Nephron progenitor cell (in vitro differentiated cells): Measurements from ENCODE around the gene MZF1.
A peak's percentile ranks its signal among the peaks of the same experiment; 100 is the strongest.
"Not testable (repeated sequence)": the region's sequence is repeated elsewhere in the genome, so short reads cannot be mapped to it uniquely, and the experiment has no call there.

ENCODE experiments used
- DNase-seq: peaks from one replicate; pipeline ENCODE4 v3.0.0; 2021
- H3K27ac Mint-ChIP-seq: 2 replicates; pipeline ENCODE4 v1.8.0; 2021; ENCODE audit warnings: mild to moderate bottlenecking, moderate library complexity, mixed read lengths
- H3K27me3 Mint-ChIP-seq: 2 replicates; pipeline ENCODE4 v1.8.0; 2021; ENCODE audit warnings: mild to moderate bottlenecking, low read depth, mixed read lengths; ENCODE audit not compliant: poor library complexity
- H3K36me3 Mint-ChIP-seq: 2 replicates; pipeline ENCODE4 v1.8.0; 2021; ENCODE audit warnings: low read depth, mixed read lengths
- H3K4me1 Mint-ChIP-seq: 2 replicates; pipeline ENCODE4 v1.8.0; 2021; ENCODE audit warnings: mixed read lengths
- H3K4me3 Mint-ChIP-seq: 2 replicates; pipeline ENCODE4 v1.8.0; 2021; ENCODE audit warnings: mild to moderate bottlenecking, moderate library complexity, mixed read lengths
- H3K9me3 Mint-ChIP-seq: 2 replicates; pipeline ENCODE4 v1.8.0; 2021; ENCODE audit warnings: mild to moderate bottlenecking, moderate library complexity, mixed read lengths
- CTCF ChIP-seq: fragments of 200-600 bp; sonication (generic); IDR thresholded peaks from 2 replicates; pipeline ENCODE4 v1.5.0; 2021; ENCODE audit warnings: antibody characterized with exemption

MZF1 gene

DNA sequence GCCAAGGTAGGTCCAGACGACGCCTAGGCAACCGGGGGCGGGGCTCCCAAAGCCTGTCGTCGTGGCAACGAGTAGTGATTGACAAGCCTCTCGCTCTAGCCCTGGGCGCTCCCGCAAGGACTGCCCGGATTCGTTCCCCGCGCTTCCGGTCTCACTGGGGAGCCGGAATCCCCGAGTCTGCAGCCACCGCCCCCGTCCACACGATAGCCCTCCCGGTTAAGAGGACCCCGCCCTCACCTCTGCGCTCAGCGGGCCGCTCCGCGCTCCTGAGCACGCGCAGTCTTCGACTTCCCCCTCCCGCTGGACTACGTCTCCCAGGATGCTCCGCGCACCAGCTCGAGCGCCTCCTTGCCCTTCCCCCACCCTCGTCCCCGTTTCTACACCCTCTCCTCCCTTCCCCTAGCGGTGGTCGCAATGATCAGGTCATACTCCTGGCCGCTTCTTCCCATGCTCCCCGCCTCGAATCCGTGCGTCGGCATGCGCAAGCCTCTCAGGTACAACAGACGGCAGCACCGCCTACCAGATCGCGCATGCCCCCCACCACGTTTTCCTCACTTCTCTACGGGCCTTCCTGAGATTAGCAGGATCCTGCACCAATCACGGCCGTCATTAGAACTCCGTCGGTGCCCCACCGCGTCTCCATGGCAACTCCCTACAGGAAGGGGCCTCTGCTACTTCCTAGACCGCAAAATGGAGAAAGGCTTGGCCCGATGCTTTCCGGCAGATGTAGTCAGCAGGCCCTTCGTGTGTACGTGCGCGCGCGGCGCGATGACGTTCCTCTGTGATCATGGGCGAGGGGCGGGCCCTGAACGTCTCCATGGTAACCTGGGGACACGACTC, at the start of gene MZF1:
MZF1 (minus strand) TSS at position 518 of the 840 bp plus-strand sequence. CDS start 1,946 bp downstream, outside the sequence.
- DNase-seq: peak; percentile 99
- H3K4me1 Mint-ChIP-seq: peaks cover 43% of the 10 kb centered on the region
- peaks cover 14% of the 10 kb centered on the region for H3K36me3 Mint-ChIP-seq
- H3K4me3 Mint-ChIP-seq: peak within 1 kb of the TSS; percentile 90
- H3K9me3 Mint-ChIP-seq: no peaks in the 10 kb centered on the region
- peaks cover 5% of the 10 kb centered on the region for H3K27me3 Mint-ChIP-seq
- peak within 1 kb of the TSS; percentile 100 for H3K27ac Mint-ChIP-seq
- no peak for TF ChIP-seq CTCF

- H3K36me3 Mint-ChIP-seq, DNase-seq, H3K4me3 Mint-ChIP-seq, H3K27me3 Mint-ChIP-seq, H3K9me3 Mint-ChIP-seq, H3K27ac Mint-ChIP-seq, H3K4me1 Mint-ChIP-seq: not testable (repeated sequence)
These were observed 34.1 kb upstream of the MZF1 start for GRCh38 chr19:58607213-58607612.

DNA sequence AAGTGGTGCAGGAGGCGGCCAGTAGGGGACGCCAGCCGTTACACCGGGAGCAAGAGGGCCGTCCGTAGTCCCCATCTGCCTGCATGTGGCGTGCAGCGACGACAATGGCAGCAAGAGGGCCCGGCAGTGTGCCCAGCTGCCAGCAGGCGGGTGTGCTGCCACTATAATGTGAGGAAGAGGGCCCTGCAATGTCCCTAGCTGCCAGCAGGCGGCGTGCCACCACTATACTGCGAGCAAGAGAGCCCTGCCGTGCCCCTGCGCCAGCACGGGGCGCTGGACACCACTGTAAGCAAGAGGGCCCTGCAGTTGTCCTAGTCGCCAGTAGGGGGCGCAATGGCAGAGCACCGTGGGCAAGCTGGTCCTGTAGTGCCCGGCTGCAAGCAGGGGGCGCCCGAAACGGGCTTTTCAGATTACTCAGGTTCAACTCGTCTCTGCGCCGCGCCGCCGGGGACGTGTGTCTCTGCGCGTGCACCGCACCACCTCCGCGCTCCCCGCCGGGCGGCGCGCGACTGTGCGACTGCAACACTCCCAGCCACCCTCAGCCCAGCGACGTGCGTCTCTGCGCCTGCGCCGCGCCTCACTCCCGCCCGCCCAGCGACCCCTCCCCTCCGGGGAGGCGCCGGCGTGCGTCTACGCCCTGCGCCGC, 33.2 kb upstream of the MZF1 start:
- not testable (repeated sequence) for DNase-seq, H3K4me3 Mint-ChIP-seq, H3K9me3 Mint-ChIP-seq, H3K27ac Mint-ChIP-seq, H3K36me3 Mint-ChIP-seq, H3K27me3 Mint-ChIP-seq, H3K4me1 Mint-ChIP-seq

GRCh38 chr19:58586133-58586765, 13.1 kb upstream of the MZF1 start:
- Mint-ChIP-seq H3K36me3 (peaks cover 14% of the 10 kb centered on the region), H3K4me1 (peaks cover 29% of the 10 kb centered on the region), H3K9me3 (no peaks in the 10 kb centered on the region), H3K27me3 (peaks cover 4% of the 10 kb centered on the region), H3K4me3 (no peak overlapping the region), H3K27ac (peak overlapping the region; percentile 87)
- no peak for DNase-seq
- no peak for TF ChIP-seq CTCF

GRCh38 chr19:58585442-58586132, 12.5 kb upstream of the MZF1 start:
- Mint-ChIP-seq H3K9me3 (no peaks in the 10 kb centered on the region), H3K27me3 (peaks cover 5% of the 10 kb centered on the region), H3K27ac (peak overlapping the region; percentile 88), H3K36me3 (peaks cover 17% of the 10 kb centered on the region), H3K4me3 (no peak overlapping the region), H3K4me1 (peaks cover 36% of the 10 kb centered on the region)
- no peak for DNase-seq
- TF ChIP-seq CTCF: no peak

- Mint-ChIP-seq H3K36me3 (peaks cover 17% of the 10 kb centered on the region), H3K27ac (peak overlapping the region; percentile 88)
- TF ChIP-seq CTCF: no peak
These were observed 11.6 kb upstream of the MZF1 start for GRCh38 chr19:58584498-58585441.

More at GRCh38 chr19:58584498-58585441, 11.6 kb upstream of the MZF1 start:
- DNase-seq: no peak
- no peaks in the 10 kb centered on the region for H3K9me3 Mint-ChIP-seq
- peaks cover 38% of the 10 kb centered on the region for H3K4me1 Mint-ChIP-seq
- H3K27me3 Mint-ChIP-seq: peaks cover 5% of the 10 kb centered on the region
- H3K4me3 Mint-ChIP-seq: peak overlapping the region; percentile 18
